ENCODE results near the gene NRDC.
A peak's percentile ranks its signal among the peaks of the same experiment; 100 is the strongest.
"Not testable (repeated sequence)": the region's sequence is repeated elsewhere in the genome, so short reads cannot be mapped to it uniquely, and the experiment has no call there.

The NRDC gene

GRCh38 chr1:51819021-51819420 lies 59.5 kb downstream of the NRDC start:
- not testable (repeated sequence) for H2BK5ac ChIP-seq (ENCODE audit: low read depth, low read length, poor library complexity, severe bottlenecking); DNase-seq; H3K14ac ChIP-seq (ENCODE audit: low read length in 2 of 2); H2AFZ ChIP-seq (ENCODE audit: low read depth, low read length); H2BK120ac ChIP-seq (ENCODE audit: low read depth, low read length); H4K91ac ChIP-seq (ENCODE audit: low read length); H3K4me3 ChIP-seq (ENCODE audit: insufficient read depth in 1 of 2, low read depth in 1 of 2, low read length in 2 of 2); H3K4me1 ChIP-seq (ENCODE audit: control insufficient read depth, insufficient read depth, low read depth, low read length); H3K18ac ChIP-seq (ENCODE audit: low read depth in 1 of 2, low read length in 2 of 2); H3K9me3 ChIP-seq (ENCODE audit: control insufficient read depth, low read length); H3K9ac ChIP-seq (ENCODE audit: low read length); H4K8ac ChIP-seq (ENCODE audit: low read length); H3K79me1 ChIP-seq (replicated peaks; ENCODE audit: low read length, poor library complexity, severe bottlenecking); H3K23ac ChIP-seq (ENCODE audit: low read length in 2 of 2); H3K4me2 ChIP-seq (ENCODE audit: low read length, poor library complexity, severe bottlenecking); H2AK5ac ChIP-seq (ENCODE audit: low read length, severe bottlenecking); H2BK15ac ChIP-seq (ENCODE audit: low read depth, poor library complexity, severe bottlenecking); H3K27me3 ChIP-seq (ENCODE audit: control insufficient read depth in 1 of 2, insufficient read depth in 1 of 2, low read length in 2 of 2); H2BK12ac ChIP-seq (ENCODE audit: low read length in 2 of 2); H3K4ac ChIP-seq (ENCODE audit: low read depth in 1 of 2, low read length in 2 of 2)
- WGBS: over 99% methylated on average over 7 of the region's 9 CpGs
- H3K36me3 ChIP-seq (ENCODE audit: control insufficient read depth in 1 of 2, insufficient read depth in 2 of 2, low read depth in 1 of 2, low read length in 2 of 2): peaks cover 0 to 94% of the 10 kb centered on the region in 2 experiments
- H3K27ac ChIP-seq (ENCODE audit: low read length, poor library complexity, severe bottlenecking): peak overlapping the region; percentile 86

- Histone ChIP-seq H3K14ac (ENCODE audit: low read length in 2 of 2) (no peak overlapping the region), H3K27ac (ENCODE audit: low read length, poor library complexity, severe bottlenecking) (peak overlapping the region; percentile 86), H3K36me3 (ENCODE audit: control insufficient read depth in 1 of 2, insufficient read depth in 2 of 2, low read depth in 1 of 2, low read length in 2 of 2) (peaks cover 0 to 96% of the 10 kb centered on the region in 2 experiments), H3K23ac (ENCODE audit: low read length in 2 of 2) (no peak overlapping the region), H3K4me2 (ENCODE audit: low read length, poor library complexity, severe bottlenecking) (peak overlapping the region; percentile 37), H3K9me3 (ENCODE audit: control insufficient read depth, low read length) (no peaks in the 10 kb centered on the region), H2BK120ac (ENCODE audit: low read depth, low read length) (no peak overlapping the region), H3K18ac (ENCODE audit: low read depth in 1 of 2, low read length in 2 of 2) (no peak overlapping the region), H2AK5ac (ENCODE audit: low read length, severe bottlenecking) (no peak overlapping the region), H3K9ac (ENCODE audit: low read length) (no peak overlapping the region), H2AFZ (ENCODE audit: low read depth, low read length) (no peak overlapping the region), H2BK12ac (ENCODE audit: low read length in 2 of 2) (no peak overlapping the region), H3K4me3 (ENCODE audit: insufficient read depth in 1 of 2, low read depth in 1 of 2, low read length in 2 of 2) (no peak overlapping the region), H3K79me1 (replicated peaks; ENCODE audit: low read length, poor library complexity, severe bottlenecking) (peaks cover 4% of the 10 kb centered on the region), H3K4me1 (ENCODE audit: control insufficient read depth, insufficient read depth, low read depth, low read length) (peaks cover 2% of the 10 kb centered on the region), H2BK5ac (ENCODE audit: low read depth, low read length, poor library complexity, severe bottlenecking) (no peak overlapping the region), H3K27me3 (ENCODE audit: control insufficient read depth in 1 of 2, insufficient read depth in 1 of 2, low read length in 2 of 2) (no peaks in the 10 kb centered on the region), H3K4ac (ENCODE audit: low read depth in 1 of 2, low read length in 2 of 2) (no peak overlapping the region), H4K8ac (ENCODE audit: low read length) (no peak overlapping the region), H2BK15ac (ENCODE audit: low read depth, poor library complexity, severe bottlenecking) (no peak overlapping the region), H4K91ac (ENCODE audit: low read length) (no peak overlapping the region)
- 98% methylated on average over 2 of the region's 3 CpGs for WGBS
- no peak for DNase-seq
Measured at GRCh38 chr1:51818487-51818886, 60.0 kb downstream of the NRDC start.

GRCh38 chr1:51814513-51814912 lies 64.0 kb downstream of the NRDC start:
- Histone ChIP-seq H3K9ac (ENCODE audit: low read length) (no peak overlapping the region), H2AFZ (ENCODE audit: low read depth, low read length) (no peak overlapping the region), H4K91ac (ENCODE audit: low read length) (no peak overlapping the region), H3K23ac (ENCODE audit: low read length in 2 of 2) (no peak overlapping the region), H3K27ac (ENCODE audit: low read length, poor library complexity, severe bottlenecking) (no peak overlapping the region), H2BK12ac (ENCODE audit: low read length in 2 of 2) (no peak overlapping the region), H3K4me1 (ENCODE audit: control insufficient read depth, insufficient read depth, low read depth, low read length) (peaks cover 2% of the 10 kb centered on the region), H3K14ac (ENCODE audit: low read length in 2 of 2) (no peak overlapping the region), H2AK5ac (ENCODE audit: low read length, severe bottlenecking) (no peak overlapping the region), H4K8ac (ENCODE audit: low read length) (no peak overlapping the region), H3K36me3 (ENCODE audit: control insufficient read depth in 1 of 2, insufficient read depth in 2 of 2, low read depth in 1 of 2, low read length in 2 of 2) (peaks cover 4 to 92% of the 10 kb centered on the region in 2 experiments), H2BK120ac (ENCODE audit: low read depth, low read length) (no peak overlapping the region), H3K4me2 (ENCODE audit: low read length, poor library complexity, severe bottlenecking) (no peak overlapping the region), H3K4ac (ENCODE audit: low read depth in 1 of 2, low read length in 2 of 2) (no peak overlapping the region), H2BK15ac (ENCODE audit: low read depth, poor library complexity, severe bottlenecking) (no peak overlapping the region), H3K4me3 (ENCODE audit: insufficient read depth in 1 of 2, low read depth in 1 of 2, low read length in 2 of 2) (no peak overlapping the region), H3K18ac (ENCODE audit: low read depth in 1 of 2, low read length in 2 of 2) (no peak overlapping the region), H2BK5ac (ENCODE audit: low read depth, low read length, poor library complexity, severe bottlenecking) (no peak overlapping the region), H3K27me3 (ENCODE audit: control insufficient read depth in 1 of 2, insufficient read depth in 1 of 2, low read length in 2 of 2) (no peaks in the 10 kb centered on the region), H3K9me3 (ENCODE audit: control insufficient read depth, low read length) (no peaks in the 10 kb centered on the region), H3K79me1 (replicated peaks; ENCODE audit: low read length, poor library complexity, severe bottlenecking) (peaks cover 13% of the 10 kb centered on the region)
- 100% methylated on average over 1 of the region's 1 CpG for WGBS
- DNase-seq: no peak

- WGBS: 100% methylated on average over 2 of the region's 2 CpGs
- no peak overlapping the region for H3K27ac ChIP-seq (ENCODE audit: low read length, poor library complexity, severe bottlenecking)
- no peak overlapping the region for H4K8ac ChIP-seq (ENCODE audit: low read length)
Measured at GRCh38 chr1:51799372-51799771, 79.2 kb downstream of the NRDC start.

More at GRCh38 chr1:51799372-51799771, 79.2 kb downstream of the NRDC start:
- no peak overlapping the region for H2BK5ac ChIP-seq (ENCODE audit: low read depth, low read length, poor library complexity, severe bottlenecking)
- H2BK15ac ChIP-seq (ENCODE audit: low read depth, poor library complexity, severe bottlenecking): no peak overlapping the region
- H2BK12ac ChIP-seq (ENCODE audit: low read length in 2 of 2): no peak overlapping the region
- peaks cover 15% of the 10 kb centered on the region for H3K79me1 ChIP-seq (replicated peaks; ENCODE audit: low read length, poor library complexity, severe bottlenecking)
- peaks cover under 1% of the 10 kb centered on the region for H3K4me1 ChIP-seq (ENCODE audit: control insufficient read depth, insufficient read depth, low read depth, low read length)
- H2AK5ac ChIP-seq (ENCODE audit: low read length, severe bottlenecking): no peak overlapping the region
- H3K36me3 ChIP-seq (ENCODE audit: control insufficient read depth in 1 of 2, insufficient read depth in 2 of 2, low read depth in 1 of 2, low read length in 2 of 2): peaks cover 25 to 84% of the 10 kb centered on the region in 2 experiments
- no peaks in the 10 kb centered on the region for H3K9me3 ChIP-seq (ENCODE audit: control insufficient read depth, low read length)
- no peak overlapping the region for H3K14ac ChIP-seq (ENCODE audit: low read length in 2 of 2)
- DNase-seq: no peak
- no peak overlapping the region for H4K91ac ChIP-seq (ENCODE audit: low read length)
- H3K18ac ChIP-seq (ENCODE audit: low read depth in 1 of 2, low read length in 2 of 2): no peak overlapping the region
- no peak overlapping the region for H3K4ac ChIP-seq (ENCODE audit: low read depth in 1 of 2, low read length in 2 of 2)
- H3K27me3 ChIP-seq (ENCODE audit: control insufficient read depth in 1 of 2, insufficient read depth in 1 of 2, low read length in 2 of 2): no peaks in the 10 kb centered on the region
- no peak overlapping the region for H2AFZ ChIP-seq (ENCODE audit: low read depth, low read length)
- no peak overlapping the region for H2BK120ac ChIP-seq (ENCODE audit: low read depth, low read length)
- no peak overlapping the region for H3K9ac ChIP-seq (ENCODE audit: low read length)
- no peak overlapping the region for H3K23ac ChIP-seq (ENCODE audit: low read length in 2 of 2)
- H3K4me2 ChIP-seq (ENCODE audit: low read length, poor library complexity, severe bottlenecking): no peak overlapping the region
- no peak overlapping the region for H3K4me3 ChIP-seq (ENCODE audit: insufficient read depth in 1 of 2, low read depth in 1 of 2, low read length in 2 of 2)

Measured in mesenchymal stem cell (in vitro differentiated cells and primary cell).